Endodermal cell (in vitro differentiated cells): ENCODE measurements around the gene LCP2. TPM values are rescaled to one million over a fixed set of nuclear protein-coding genes. Genes with fewer than 3 reads are reported as not detected.

Source experiments
- DNase-seq: peaks from one replicate; pipeline ENCODE4 v3.0.0-alpha.2; 2017
- H3K27ac ChIP-seq: 2 replicates; pipeline ENCODE4 v1.5.1; 2013; ENCODE audit warnings: mild to moderate bottlenecking, low read depth, low read length, moderate library complexity
- H3K27me3 ChIP-seq: 2 replicates; pipeline ENCODE4 v1.6.1; 2013; ENCODE audit warnings: mild to moderate bottlenecking, low read length, moderate library complexity; ENCODE audit not compliant: insufficient read depth, control insufficient read depth, poor library complexity, severe bottlenecking
- H3K36me3 ChIP-seq: 2 replicates; pipeline ENCODE4 v1.7.0; 2013; ENCODE audit warnings: mild to moderate bottlenecking, low read length, moderate library complexity; ENCODE audit not compliant: control insufficient read depth, insufficient read depth
- H3K4me1 ChIP-seq: one replicate; pipeline ENCODE4 v1.7.0; 2013; ENCODE audit warnings: low read length; ENCODE audit not compliant: control insufficient read depth, insufficient read depth
- H3K4me3 ChIP-seq: 2 replicates; pipeline ENCODE4 v1.5.1; 2013; ENCODE audit warnings: mild to moderate bottlenecking, low read length, moderate library complexity
- H3K9ac ChIP-seq: 2 replicates; pipeline ENCODE4 v1.6.1; 2013; ENCODE audit warnings: mild to moderate bottlenecking, low read length, moderate library complexity; ENCODE audit not compliant: poor library complexity, severe bottlenecking; ENCODE audit errors: extremely low read depth
- H3K9me3 ChIP-seq: 2 replicates; pipeline ENCODE4 v1.6.1; 2013; ENCODE audit warnings: mild to moderate bottlenecking, low read length, moderate library complexity; ENCODE audit not compliant: control insufficient read depth
- H3K27ac Mint-ChIP-seq: 2 replicates; pipeline ENCODE4 v1.8.0; 2020; ENCODE audit warnings: mixed read lengths
- H3K27me3 Mint-ChIP-seq: 2 replicates; pipeline ENCODE4 v1.8.0; 2021; ENCODE audit warnings: mild to moderate bottlenecking, mixed read lengths; ENCODE audit not compliant: insufficient read depth
- H3K36me3 Mint-ChIP-seq: 2 replicates; pipeline ENCODE4 v1.8.0; 2020; ENCODE audit warnings: low read depth, mixed read lengths
- H3K4me1 Mint-ChIP-seq: 2 replicates; pipeline ENCODE4 v1.8.0; 2020; ENCODE audit warnings: mixed read lengths
- H3K4me3 Mint-ChIP-seq: 2 replicates; pipeline ENCODE4 v1.8.0; 2020; ENCODE audit warnings: mild to moderate bottlenecking, moderate library complexity, mixed read lengths
- H3K9me3 Mint-ChIP-seq: 2 replicates; pipeline ENCODE4 v1.8.0; 2020; ENCODE audit warnings: mild to moderate bottlenecking, mixed read lengths
- WGBS, 2 experiments: methylation state at CpG; one replicate each; pipeline versions ENCODE4 v1.1.5 to v1.1.7; 2013; ENCODE audit warnings: missing lambda C conversion rate in 2 of 2, mixed read lengths in 1 of 2; ENCODE audit not compliant: insufficient coverage in 1 of 2, insufficient read length in 1 of 2; 5-methylcytosine and 5-hydroxymethylcytosine counted together
- total RNA-seq, 2 donors: library from RNA; stranded (reverse); fragmentation: NEBNext Ultra II Directional in 1 of 2; extraction: Animal tissue kit (Norgen Biotek cat#: 25700) in 1 of 2; gene quantifications; 2 replicates in 1 of 2; 3 replicates in 1 of 2; pipeline ENCODE4 v1.2.1, GENCODE V29; 2021
- TF ChIP-seq, protein P1 (sequence below): fragments of 200-600 bp; sonication (generic); conservative IDR thresholded peaks from 2 replicates; pipeline ENCODE4 v1.5.0; 2021; ENCODE audit warnings: antibody characterized with exemption, mild to moderate bottlenecking

Gene LCP2
- total RNA-seq, 2 donors from 2014 or later = 0.11 TPM; not detected in 1

DNA sequence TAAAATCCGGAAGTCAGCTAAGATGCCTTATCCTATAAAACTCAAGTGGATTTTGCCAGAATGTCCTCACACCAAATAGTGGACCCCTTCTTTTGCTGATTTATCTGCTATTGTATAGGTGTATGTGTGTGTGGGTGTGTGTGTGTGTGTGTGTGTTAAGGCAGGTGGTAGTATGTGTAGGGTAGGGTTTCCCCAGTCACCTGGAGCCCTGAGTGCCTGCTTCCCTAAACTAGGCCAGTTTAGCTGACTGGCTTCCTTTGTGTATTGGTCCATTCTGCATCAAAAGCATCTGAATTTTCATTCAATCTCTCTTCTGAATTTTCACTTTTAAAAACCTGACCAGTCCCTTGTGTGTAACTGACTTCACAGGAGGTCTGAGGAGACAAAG is 42.2 kb upstream of the LCP2 start:
- Histone ChIP-seq H3K4me3 (no peak overlapping the region), H3K4me1 (no peaks in the 10 kb centered on the region), H3K27me3 (peaks cover 42% of the 10 kb centered on the region), H3K27ac (no peak overlapping the region), H3K9ac (no peak overlapping the region), H3K36me3 (no peaks in the 10 kb centered on the region), H3K9me3 (peaks cover 41% of the 10 kb centered on the region)
- Mint-ChIP-seq H3K9me3 (peaks cover 23% of the 10 kb centered on the region), H3K4me1 (peaks cover 18% of the 10 kb centered on the region), H3K27me3 (peaks cover 43% of the 10 kb centered on the region), H3K36me3 (no peaks in the 10 kb centered on the region), H3K27ac (no peak overlapping the region), H3K4me3 (no peak overlapping the region)
- TF ChIP-seq, protein P1, sequence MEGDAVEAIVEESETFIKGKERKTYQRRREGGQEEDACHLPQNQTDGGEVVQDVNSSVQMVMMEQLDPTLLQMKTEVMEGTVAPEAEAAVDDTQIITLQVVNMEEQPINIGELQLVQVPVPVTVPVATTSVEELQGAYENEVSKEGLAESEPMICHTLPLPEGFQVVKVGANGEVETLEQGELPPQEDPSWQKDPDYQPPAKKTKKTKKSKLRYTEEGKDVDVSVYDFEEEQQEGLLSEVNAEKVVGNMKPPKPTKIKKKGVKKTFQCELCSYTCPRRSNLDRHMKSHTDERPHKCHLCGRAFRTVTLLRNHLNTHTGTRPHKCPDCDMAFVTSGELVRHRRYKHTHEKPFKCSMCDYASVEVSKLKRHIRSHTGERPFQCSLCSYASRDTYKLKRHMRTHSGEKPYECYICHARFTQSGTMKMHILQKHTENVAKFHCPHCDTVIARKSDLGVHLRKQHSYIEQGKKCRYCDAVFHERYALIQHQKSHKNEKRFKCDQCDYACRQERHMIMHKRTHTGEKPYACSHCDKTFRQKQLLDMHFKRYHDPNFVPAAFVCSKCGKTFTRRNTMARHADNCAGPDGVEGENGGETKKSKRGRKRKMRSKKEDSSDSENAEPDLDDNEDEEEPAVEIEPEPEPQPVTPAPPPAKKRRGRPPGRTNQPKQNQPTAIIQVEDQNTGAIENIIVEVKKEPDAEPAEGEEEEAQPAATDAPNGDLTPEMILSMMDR = no peak
- no peak for DNase-seq
- 86 to 100% methylated on average over 1 of the region's 1 CpG for WGBS, 2 experiments

DNA sequence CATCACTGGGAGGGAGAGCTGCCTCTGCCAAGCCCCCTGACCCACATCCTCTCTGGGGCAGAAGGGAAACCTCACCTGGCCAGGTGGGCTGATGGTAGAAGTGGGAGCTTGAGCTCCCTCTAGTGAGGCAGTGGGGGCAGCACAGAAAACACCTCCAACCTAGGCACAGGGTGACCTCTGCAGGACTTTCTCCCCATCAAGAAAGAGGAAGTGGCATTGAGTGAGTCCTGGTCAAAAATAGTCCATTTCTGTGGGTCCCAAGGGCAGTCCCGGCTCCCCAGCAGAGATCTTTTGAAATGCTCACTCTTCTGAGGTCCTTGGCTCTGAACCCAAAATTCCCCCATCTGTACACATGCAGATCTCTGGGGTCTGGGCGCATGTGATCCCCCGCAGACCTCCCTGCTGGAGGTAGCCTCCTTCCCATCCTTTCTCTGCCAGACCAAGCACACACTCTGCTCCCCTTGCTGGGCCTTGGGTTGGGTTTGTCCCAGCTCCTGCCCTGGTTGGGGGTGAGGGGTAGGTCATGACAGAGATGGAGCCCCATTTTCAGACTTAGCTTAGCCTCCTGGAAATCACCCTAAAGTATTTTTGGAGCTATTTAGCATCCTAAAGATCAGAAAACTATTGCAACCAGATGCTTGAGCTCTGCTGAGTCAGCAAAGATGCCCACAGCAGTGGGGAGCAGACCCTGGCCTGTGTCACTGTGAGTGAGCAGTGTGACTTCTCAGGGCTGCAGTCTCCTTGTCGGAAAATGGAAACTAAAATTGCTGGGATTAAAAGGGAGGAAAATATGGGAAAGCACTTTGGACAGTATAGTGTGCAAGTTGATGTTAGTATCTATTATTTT is 41.6 kb upstream of the LCP2 start:
- Mint-ChIP-seq H3K27ac (no peak overlapping the region), H3K36me3 (no peaks in the 10 kb centered on the region), H3K27me3 (peaks cover 36% of the 10 kb centered on the region), H3K4me3 (no peak overlapping the region), H3K4me1 (peaks cover 18% of the 10 kb centered on the region), H3K9me3 (peaks cover 19% of the 10 kb centered on the region)
- TF ChIP-seq, protein P1 = peak; percentile 83
- Histone ChIP-seq H3K9me3 (peaks cover 35% of the 10 kb centered on the region), H3K36me3 (no peaks in the 10 kb centered on the region), H3K4me3 (no peak overlapping the region), H3K27me3 (peaks cover 36% of the 10 kb centered on the region), H3K9ac (no peak overlapping the region), H3K4me1 (no peaks in the 10 kb centered on the region), H3K27ac (no peak overlapping the region)
- WGBS, 2 experiments = 80 to 91% methylated on average over 2 to 4 of the region's 4 CpGs
- DNase-seq = peak; percentile 75

DNA sequence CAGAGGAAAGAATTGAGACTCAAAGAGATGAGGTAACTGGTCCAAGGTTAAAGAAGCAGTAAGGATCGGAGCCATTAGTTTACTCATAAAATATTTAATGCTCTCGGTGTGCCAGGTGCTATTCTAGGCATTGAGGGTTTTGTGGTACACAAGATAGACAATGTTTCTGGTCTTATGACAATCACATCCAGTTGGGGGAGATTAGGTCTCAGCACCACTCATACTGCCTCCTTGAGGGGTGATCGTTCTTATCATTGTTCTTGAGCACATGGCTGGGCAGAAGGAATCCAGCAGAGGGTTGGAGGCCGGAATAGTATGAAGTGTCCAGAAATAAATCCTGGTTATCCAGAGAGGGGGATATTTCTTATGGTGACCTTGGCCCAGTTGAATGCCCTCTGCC is 40.7 kb upstream of the LCP2 start:
- no peak overlapping the region for H3K9ac ChIP-seq
- no peak overlapping the region for H3K4me3 ChIP-seq
- H3K4me3 Mint-ChIP-seq = no peak overlapping the region
- H3K36me3 Mint-ChIP-seq = no peaks in the 10 kb centered on the region
- DNase-seq = no peak
- no peaks in the 10 kb centered on the region for H3K36me3 ChIP-seq
- peaks cover 19% of the 10 kb centered on the region for H3K9me3 Mint-ChIP-seq
- TF ChIP-seq, protein P1 = no peak
- no peak overlapping the region for H3K27ac Mint-ChIP-seq
- 83 to 93% methylated on average over 2 to 4 of the region's 4 CpGs for WGBS, 2 experiments
- peaks cover 6% of the 10 kb centered on the region for H3K4me1 ChIP-seq
- H3K27me3 ChIP-seq = peaks cover 27% of the 10 kb centered on the region
- H3K9me3 ChIP-seq = peaks cover 27% of the 10 kb centered on the region
- peaks cover 28% of the 10 kb centered on the region for H3K27me3 Mint-ChIP-seq
- peaks cover 26% of the 10 kb centered on the region for H3K4me1 Mint-ChIP-seq
- no peak overlapping the region for H3K27ac ChIP-seq
